B cell (primary cell): ENCODE data around the gene HGFAC.

Source experiments
- EZH2 ChIP-seq: IDR thresholded peaks from 2 replicates; pipeline ENCODE4 v1.6.1; 2012; ENCODE audit warnings: borderline replicate concordance, low read depth, mild to moderate bottlenecking, moderate library complexity, low read length; ENCODE audit not compliant: insufficient read depth, poor library complexity, severe bottlenecking
- TF ChIP-seq, protein P1 (sequence below): fragments of 200-600 bp; IDR thresholded peaks from one replicate; pipeline ENCODE4 v1.8.0; 2022; ENCODE audit warnings: antibody characterized with exemption, mild to moderate bottlenecking

DNA sequence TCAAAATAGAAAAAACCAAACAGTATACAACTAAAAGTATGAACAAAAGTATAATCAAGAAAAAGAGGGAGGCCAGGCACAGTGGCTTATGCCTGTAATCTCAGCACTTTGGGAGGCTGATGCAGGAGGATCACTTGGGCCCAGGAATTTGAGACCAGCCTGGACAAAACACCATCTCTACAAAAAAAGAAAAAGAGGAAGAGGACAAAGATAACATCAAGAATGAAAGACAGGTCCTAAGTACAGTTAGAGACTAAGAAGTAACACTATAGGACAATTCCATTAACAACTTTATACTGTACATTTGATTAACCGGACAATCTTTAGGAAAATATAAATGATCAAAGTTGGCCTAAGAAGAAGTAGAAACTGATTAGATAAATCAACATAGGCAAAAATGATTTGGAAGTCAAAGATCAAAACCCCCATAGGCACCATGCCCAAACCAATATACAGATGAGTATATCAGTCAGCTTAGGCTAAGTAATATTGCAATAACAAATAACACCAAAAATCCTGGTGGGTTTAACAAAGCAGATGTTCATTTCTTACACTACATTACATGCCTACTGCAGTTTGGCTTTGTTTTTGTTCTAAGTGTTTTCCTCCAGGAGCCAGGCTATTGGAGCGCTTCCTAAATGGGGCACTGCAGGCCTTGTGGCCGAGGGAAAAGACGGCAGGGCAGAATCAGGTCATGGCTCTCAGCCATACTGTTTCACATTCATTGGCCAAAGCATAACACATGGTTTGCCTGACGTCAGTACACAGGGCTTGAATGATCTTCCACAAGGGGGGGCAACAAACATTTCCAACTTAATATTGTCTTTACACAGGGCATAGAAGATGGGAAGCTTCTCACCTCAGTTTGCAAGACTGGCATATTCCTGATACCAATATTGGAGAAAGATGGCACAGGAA is 42.2 kb upstream of the HGFAC start:
- no peak for TF ChIP-seq EZH2
- TF ChIP-seq, protein P1, sequence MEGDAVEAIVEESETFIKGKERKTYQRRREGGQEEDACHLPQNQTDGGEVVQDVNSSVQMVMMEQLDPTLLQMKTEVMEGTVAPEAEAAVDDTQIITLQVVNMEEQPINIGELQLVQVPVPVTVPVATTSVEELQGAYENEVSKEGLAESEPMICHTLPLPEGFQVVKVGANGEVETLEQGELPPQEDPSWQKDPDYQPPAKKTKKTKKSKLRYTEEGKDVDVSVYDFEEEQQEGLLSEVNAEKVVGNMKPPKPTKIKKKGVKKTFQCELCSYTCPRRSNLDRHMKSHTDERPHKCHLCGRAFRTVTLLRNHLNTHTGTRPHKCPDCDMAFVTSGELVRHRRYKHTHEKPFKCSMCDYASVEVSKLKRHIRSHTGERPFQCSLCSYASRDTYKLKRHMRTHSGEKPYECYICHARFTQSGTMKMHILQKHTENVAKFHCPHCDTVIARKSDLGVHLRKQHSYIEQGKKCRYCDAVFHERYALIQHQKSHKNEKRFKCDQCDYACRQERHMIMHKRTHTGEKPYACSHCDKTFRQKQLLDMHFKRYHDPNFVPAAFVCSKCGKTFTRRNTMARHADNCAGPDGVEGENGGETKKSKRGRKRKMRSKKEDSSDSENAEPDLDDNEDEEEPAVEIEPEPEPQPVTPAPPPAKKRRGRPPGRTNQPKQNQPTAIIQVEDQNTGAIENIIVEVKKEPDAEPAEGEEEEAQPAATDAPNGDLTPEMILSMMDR: no peak
